HEK293T (cell line): Measurements from ENCODE around the gene FAM110C.

Experiments used
- ARNT ChIP-seq: fragments of 450-650 bp; IDR thresholded peaks from 2 replicates; pipeline ENCODE4 v1.6.1; 2017; ENCODE audit warnings: mild to moderate bottlenecking
- BHLHE40 ChIP-seq: fragments of 450-650 bp; IDR thresholded peaks from 2 replicates; pipeline ENCODE4 v1.6.1; 2016; ENCODE audit warnings: mild to moderate bottlenecking, moderate library complexity, borderline replicate concordance
- ELF4 ChIP-seq: fragments of 450-650 bp; IDR thresholded peaks from 2 replicates; pipeline ENCODE4 v1.6.1; 2017; ENCODE audit warnings: antibody characterized with exemption
- FOXA1 ChIP-seq: fragments of 450-650 bp; IDR thresholded peaks from 2 replicates; pipeline ENCODE4 v1.6.1; 2016; ENCODE audit warnings: mild to moderate bottlenecking
- FOXK2 ChIP-seq: fragments of 450-650 bp; IDR thresholded peaks from 2 replicates; pipeline ENCODE4 v1.6.1; 2016; ENCODE audit warnings: mild to moderate bottlenecking
- FOXM1 ChIP-seq: fragments of 450-650 bp; IDR thresholded peaks from 2 replicates; pipeline ENCODE4 v1.6.1; 2017; ENCODE audit warnings: mild to moderate bottlenecking, borderline replicate concordance
- HDGF ChIP-seq: fragments of 450-650 bp; IDR thresholded peaks from 2 replicates; pipeline ENCODE4 v1.6.1; 2017; ENCODE audit warnings: antibody characterized with exemption, borderline replicate concordance
- L3MBTL2 ChIP-seq: fragments of 450-650 bp; conservative IDR thresholded peaks from 2 replicates; pipeline ENCODE4 v1.6.1; 2016; ENCODE audit warnings: mild to moderate bottlenecking
- NFRKB ChIP-seq: fragments of 450-650 bp; IDR thresholded peaks from 2 replicates; pipeline ENCODE4 v1.6.1; 2016; ENCODE audit warnings: mild to moderate bottlenecking, moderate library complexity
- SP1 ChIP-seq: fragments of 450-650 bp; IDR thresholded peaks from 2 replicates; pipeline ENCODE4 v1.6.1; 2017
- SUZ12 ChIP-seq: fragments of 450-650 bp; IDR thresholded peaks from 2 replicates; pipeline ENCODE4 v1.6.1; 2016; ENCODE audit warnings: mild to moderate bottlenecking
- TARDBP ChIP-seq: fragments of 450-650 bp; IDR thresholded peaks from 2 replicates; pipeline ENCODE4 v1.6.1; 2016
- ZNF384 ChIP-seq: fragments of 450-650 bp; IDR thresholded peaks from 2 replicates; pipeline ENCODE4 v1.6.1; 2016
- TF ChIP-seq, protein P1 (sequence below): fragments of 450-650 bp; IDR thresholded peaks from 2 replicates; pipeline ENCODE4 v1.6.1; 2016

DNA sequence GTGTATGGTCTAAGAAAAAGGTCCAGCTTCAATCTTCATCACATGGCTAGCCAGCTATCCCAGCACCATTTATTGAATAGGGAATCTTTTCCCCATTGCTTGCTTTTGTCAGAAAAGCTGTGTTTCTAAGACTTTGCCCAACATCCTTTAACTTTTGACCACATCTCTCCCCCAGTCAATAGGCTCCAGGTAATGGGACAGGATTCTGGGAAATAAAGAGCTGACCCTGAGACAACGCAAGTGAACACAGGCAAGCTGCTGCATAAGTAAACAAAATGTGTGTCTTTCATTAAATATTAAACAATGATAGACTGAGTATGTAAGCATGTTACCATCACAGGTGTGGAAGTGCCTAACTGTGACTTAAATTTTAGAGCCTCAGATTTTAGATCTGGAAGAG is 23.0 kb downstream of the FAM110C start:
- no peak for TF ChIP-seq SP1
- no peak for TF ChIP-seq FOXK2
- no peak for TF ChIP-seq ELF4
- TF ChIP-seq NFRKB: no peak
- TF ChIP-seq HDGF: no peak
- TF ChIP-seq TARDBP: no peak
- no peak for TF ChIP-seq BHLHE40
- TF ChIP-seq SUZ12: no peak
- no peak for TF ChIP-seq ZNF384
- TF ChIP-seq, protein P1, sequence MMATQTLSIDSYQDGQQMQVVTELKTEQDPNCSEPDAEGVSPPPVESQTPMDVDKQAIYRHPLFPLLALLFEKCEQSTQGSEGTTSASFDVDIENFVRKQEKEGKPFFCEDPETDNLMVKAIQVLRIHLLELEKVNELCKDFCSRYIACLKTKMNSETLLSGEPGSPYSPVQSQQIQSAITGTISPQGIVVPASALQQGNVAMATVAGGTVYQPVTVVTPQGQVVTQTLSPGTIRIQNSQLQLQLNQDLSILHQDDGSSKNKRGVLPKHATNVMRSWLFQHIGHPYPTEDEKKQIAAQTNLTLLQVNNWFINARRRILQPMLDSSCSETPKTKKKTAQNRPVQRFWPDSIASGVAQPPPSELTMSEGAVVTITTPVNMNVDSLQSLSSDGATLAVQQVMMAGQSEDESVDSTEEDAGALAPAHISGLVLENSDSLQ: no peak
- TF ChIP-seq L3MBTL2: no peak
- no peak for TF ChIP-seq ARNT
- TF ChIP-seq FOXA1: no peak
- no peak for TF ChIP-seq FOXM1
